ENCODE measurements around the gene SVOPL. TPM values are rescaled to one million over a fixed set of nuclear protein-coding genes. Genes with fewer than 3 reads are reported as not detected.
A peak's percentile ranks its signal among the peaks of the same experiment; 100 is the strongest.

Gene SVOPL
- total and polyA plus RNA-seq, 10 donors: 0.13 to 0.97 (median 0.17) TPM; not detected in 7

- no peaks in the 10 kb centered on the region for H3K36me3 ChIP-seq
- peaks cover 0 to 28% (median 4%) of the 10 kb centered on the region in 7 donors for H3K27me3 ChIP-seq (replicated peaks in 1 of 7)
- intact Hi-C loops (cut with DNase I; ENCODE audit: low total_unique reads): no loop called here
- peak overlapping the region in 1 of 8 donors; percentile 36 for H3K27ac ChIP-seq
- H3K4me1 ChIP-seq: peaks cover 0 to 16% (median 4%) of the 10 kb centered on the region in 6 donors
- DNase-seq: no peak
- 25 to 58% (median 42%) methylated on average over 59 of the region's 59 CpGs for WGBS, 5 donors
- TF ChIP-seq POLR2A (IDR thresholded peaks at IDR 0.05) (no peak), POLR2AphosphoS5 (IDR thresholded peaks at IDR 0.05) (no peak)
- TF ChIP-seq, protein P1, sequence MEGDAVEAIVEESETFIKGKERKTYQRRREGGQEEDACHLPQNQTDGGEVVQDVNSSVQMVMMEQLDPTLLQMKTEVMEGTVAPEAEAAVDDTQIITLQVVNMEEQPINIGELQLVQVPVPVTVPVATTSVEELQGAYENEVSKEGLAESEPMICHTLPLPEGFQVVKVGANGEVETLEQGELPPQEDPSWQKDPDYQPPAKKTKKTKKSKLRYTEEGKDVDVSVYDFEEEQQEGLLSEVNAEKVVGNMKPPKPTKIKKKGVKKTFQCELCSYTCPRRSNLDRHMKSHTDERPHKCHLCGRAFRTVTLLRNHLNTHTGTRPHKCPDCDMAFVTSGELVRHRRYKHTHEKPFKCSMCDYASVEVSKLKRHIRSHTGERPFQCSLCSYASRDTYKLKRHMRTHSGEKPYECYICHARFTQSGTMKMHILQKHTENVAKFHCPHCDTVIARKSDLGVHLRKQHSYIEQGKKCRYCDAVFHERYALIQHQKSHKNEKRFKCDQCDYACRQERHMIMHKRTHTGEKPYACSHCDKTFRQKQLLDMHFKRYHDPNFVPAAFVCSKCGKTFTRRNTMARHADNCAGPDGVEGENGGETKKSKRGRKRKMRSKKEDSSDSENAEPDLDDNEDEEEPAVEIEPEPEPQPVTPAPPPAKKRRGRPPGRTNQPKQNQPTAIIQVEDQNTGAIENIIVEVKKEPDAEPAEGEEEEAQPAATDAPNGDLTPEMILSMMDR (IDR thresholded peaks at IDR 0.05 in 8 of 11, conservative IDR thresholded peaks at IDR 0.05 in 3 of 11): no peak
- H3K4me3 ChIP-seq: peak overlapping the region in 7 of 8 donors; percentile 10 to 61 (median 24)
- H3K9me3 ChIP-seq: no peaks in the 10 kb centered on the region
Measured at GRCh38 chr7:138663725-138664710, 37.1 kb downstream of the SVOPL start.

DNA sequence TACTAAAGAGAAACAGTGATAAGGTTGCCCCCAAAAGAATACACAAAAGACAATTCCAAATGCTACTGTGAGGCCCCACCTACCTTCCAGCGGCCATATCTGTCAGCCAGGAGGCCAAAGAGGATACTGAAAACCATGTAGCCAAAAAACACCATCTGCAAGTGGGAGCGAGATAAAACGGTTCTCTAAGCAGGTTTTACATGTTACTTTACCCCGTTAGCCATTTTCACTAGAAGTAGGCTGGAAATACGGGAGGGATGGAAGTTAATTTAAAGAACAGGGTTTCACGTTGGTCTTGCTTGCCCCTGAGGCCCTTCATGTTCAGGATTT is 38.2 kb downstream of the SVOPL start:
- Histone ChIP-seq H3K27me3 (replicated peaks in 1 of 7) (peaks cover 0 to 28% (median 4%) of the 10 kb centered on the region in 7 donors), H3K4me1 (peaks cover 0 to 16% (median 4%) of the 10 kb centered on the region in 6 donors), H3K36me3 (no peaks in the 10 kb centered on the region), H3K4me3 (no peak overlapping the region), H3K27ac (no peak overlapping the region), H3K9me3 (no peaks in the 10 kb centered on the region)
- WGBS, 5 donors: 86 to 94% (median 88%) methylated on average over 6 of the region's 6 CpGs
- no peak for DNase-seq
- TF ChIP-seq, protein P1 (IDR thresholded peaks at IDR 0.05 in 8 of 11, conservative IDR thresholded peaks at IDR 0.05 in 3 of 11): no peak
- TF ChIP-seq POLR2A (IDR thresholded peaks at IDR 0.05) (no peak), POLR2AphosphoS5 (IDR thresholded peaks at IDR 0.05) (no peak)
- intact Hi-C loops (cut with DNase I; ENCODE audit: low total_unique reads): no loop called here

GRCh38 chr7:138662076-138662990 is 38.8 kb downstream of the SVOPL start:
- no peaks in the 10 kb centered on the region for H3K36me3 ChIP-seq
- no peak for DNase-seq
- peaks cover 0 to 28% (median 4%) of the 10 kb centered on the region in 7 donors for H3K27me3 ChIP-seq (replicated peaks in 1 of 7)
- no peaks in the 10 kb centered on the region for H3K9me3 ChIP-seq
- intact Hi-C loops (cut with DNase I; ENCODE audit: low total_unique reads): no loop called here
- H3K4me1 ChIP-seq: peaks cover 0 to 16% (median 4%) of the 10 kb centered on the region in 6 donors
- no peak overlapping the region for H3K4me3 ChIP-seq
- TF ChIP-seq POLR2AphosphoS5 (IDR thresholded peaks at IDR 0.05): no peak
- no peak for TF ChIP-seq POLR2A (IDR thresholded peaks at IDR 0.05)
- TF ChIP-seq, protein P1 (IDR thresholded peaks at IDR 0.05 in 8 of 11, conservative IDR thresholded peaks at IDR 0.05 in 3 of 11): no peak
- WGBS, 5 donors: 67 to 81% (median 71%) methylated on average over 5 of the region's 5 CpGs
- no peak overlapping the region for H3K27ac ChIP-seq

Measured in spleen (tissue), 11 donors.